Activated CD4-positive, alpha-beta memory T cell treated with anti-CD3 and anti-CD28 coated beads, Interleukin-2, amount 10 ng/mL, durations not matched to agents 7 days and 5 days (primary cell): ENCODE measurements around the gene STARD10. TPM values are rescaled to one million over a fixed set of nuclear protein-coding genes. Genes with fewer than 3 reads are reported as not detected.
A peak's percentile ranks its signal among the peaks of the same experiment; 100 is the strongest.

Experiments
- CTCF ChIA-PET: fragments of 350-600 bp; sonication (Branson Sonifier 250); formaldehyde crosslinking; loops from one replicate; lab custom pipeline; 2021; ENCODE audit warnings: antibody characterized with exemption, inconsistent platforms; lab: Charles Lee
- POLR2A ChIA-PET: fragments of 350-600 bp; sonication (Branson Sonifier 250); formaldehyde crosslinking; loops from one replicate; lab custom pipeline; 2021; ENCODE audit warnings: antibody characterized with exemption; lab: Charles Lee
- DNase-seq: peaks from one replicate; pipeline ENCODE4 v3.0.0-alpha.2; 2020
- H3K27ac Mint-ChIP-seq: one replicate; pipeline ENCODE4 v1.8.0; 2021; ENCODE audit warnings: mild to moderate bottlenecking, mixed read lengths
- H3K27me3 Mint-ChIP-seq: one replicate; pipeline ENCODE4 v1.8.0; 2021; ENCODE audit warnings: mixed read lengths
- H3K36me3 Mint-ChIP-seq: one replicate; pipeline ENCODE4 v1.8.0; 2021; ENCODE audit warnings: low read depth, mixed read lengths
- H3K4me1 Mint-ChIP-seq: one replicate; pipeline ENCODE4 v1.8.0; 2021; ENCODE audit warnings: mixed read lengths
- H3K4me3 Mint-ChIP-seq: one replicate; pipeline ENCODE4 v1.8.0; 2021; ENCODE audit warnings: mild to moderate bottlenecking, mixed read lengths
- H3K9me3 Mint-ChIP-seq: one replicate; pipeline ENCODE4 v1.8.0; 2021; ENCODE audit warnings: mixed read lengths
- total RNA-seq, 2 experiments: library from RNA; stranded (reverse); gene quantifications; one replicate each; pipeline ENCODE4 v1.2.3, GENCODE V29; 2021

Gene STARD10
- total RNA-seq, 2 experiments from 2014 or later: 11.3 to 11.6 TPM

- Mint-ChIP-seq H3K4me3 (peak within 1 kb of the TSS; percentile 85), H3K27ac (peak within 1 kb of the TSS; percentile 87), H3K4me1 (peaks cover 42% of the 10 kb centered on the region), H3K27me3 (no peaks in the 10 kb centered on the region), H3K36me3 (peaks cover 4% of the 10 kb centered on the region), H3K9me3 (no peaks in the 10 kb centered on the region)
- CTCF ChIA-PET: no interaction called here
- peak; percentile 84 for DNase-seq
- POLR2A ChIA-PET: interaction anchor here (1.0 to 1.4 kb wide), 3 partner anchors 16 to 61 kb away, joined by 3 to 8 read pairs (median 3); no protein-coding TSS in a partner anchor
These were observed 41.5 kb downstream of the STARD10 start, which contains the start of gene ARAP1 for GRCh38 chr11:72752088-72752914. TSS of gene ARAP1 (minus strand) at chr11:72752408. CDS start at chr11:72727128, 25,280 bp downstream.

GRCh38 chr11:72751116-72752087, 42.4 kb downstream of the STARD10 start:
- POLR2A ChIA-PET: interaction anchor here (0.7 to 1.8 kb wide), 2 partner anchors 11 to 19 kb away, joined by 3 to 4 read pairs; no protein-coding TSS in a partner anchor

GRCh38 chr11:72750556-72751115, 43.2 kb downstream of the STARD10 start:
- peak overlapping the region; percentile 76 for H3K27ac Mint-ChIP-seq

More at GRCh38 chr11:72751116-72752087, 42.4 kb downstream of the STARD10 start:
- Mint-ChIP-seq H3K4me3 (peak overlapping the region; percentile 85), H3K27me3 (no peaks in the 10 kb centered on the region), H3K27ac (peak overlapping the region; percentile 76), H3K36me3 (peaks cover 4% of the 10 kb centered on the region), H3K4me1 (peaks cover 42% of the 10 kb centered on the region), H3K9me3 (no peaks in the 10 kb centered on the region)
- CTCF ChIA-PET: no interaction called here
- DNase-seq: no peak

GRCh38 chr11:72750086-72750485, 43.8 kb downstream of the STARD10 start:
- Mint-ChIP-seq H3K4me3 (no peak overlapping the region), H3K4me1 (peaks cover 42% of the 10 kb centered on the region), H3K27ac (no peak overlapping the region), H3K36me3 (peaks cover 4% of the 10 kb centered on the region), H3K9me3 (no peaks in the 10 kb centered on the region), H3K27me3 (no peaks in the 10 kb centered on the region)
- ChIA-PET CTCF (no interaction called here), POLR2A (interaction anchor here (1.8 kb wide), 1 partner anchor 18 kb away, joined by 3 read pairs; no protein-coding TSS in a partner anchor)
- DNase-seq: no peak

More at GRCh38 chr11:72750556-72751115, 43.2 kb downstream of the STARD10 start:
- H3K36me3 Mint-ChIP-seq: peaks cover 4% of the 10 kb centered on the region
- H3K9me3 Mint-ChIP-seq: no peaks in the 10 kb centered on the region
- no peak for DNase-seq
- ChIA-PET POLR2A (interaction anchor here (0.7 to 1.8 kb wide), 2 partner anchors 10 to 19 kb away, joined by 3 to 4 read pairs; no protein-coding TSS in a partner anchor), CTCF (no interaction called here)
- no peaks in the 10 kb centered on the region for H3K27me3 Mint-ChIP-seq
- H3K4me3 Mint-ChIP-seq: peak overlapping the region; percentile 85
- H3K4me1 Mint-ChIP-seq: peaks cover 42% of the 10 kb centered on the region

- POLR2A ChIA-PET: no interaction called here
- peaks cover 36% of the 10 kb centered on the region for H3K4me1 Mint-ChIP-seq
- H3K27ac Mint-ChIP-seq: no peak overlapping the region
These were observed 46.5 kb downstream of the STARD10 start for GRCh38 chr11:72747289-72747855.

GRCh38 chr11:72746821-72747220, 47.0 kb downstream of the STARD10 start:
- H3K27me3 Mint-ChIP-seq: no peaks in the 10 kb centered on the region
- H3K4me3 Mint-ChIP-seq: no peak overlapping the region
- POLR2A ChIA-PET: no interaction called here
- peaks cover 4% of the 10 kb centered on the region for H3K36me3 Mint-ChIP-seq
- H3K9me3 Mint-ChIP-seq: no peaks in the 10 kb centered on the region
- H3K27ac Mint-ChIP-seq: no peak overlapping the region
- CTCF ChIA-PET: interaction anchor here (1.3 kb wide), 1 partner anchor 15 kb away, joined by 4 read pairs; no protein-coding TSS in a partner anchor
- no peak for DNase-seq
- peaks cover 39% of the 10 kb centered on the region for H3K4me1 Mint-ChIP-seq

More at GRCh38 chr11:72747289-72747855, 46.5 kb downstream of the STARD10 start:
- H3K9me3 Mint-ChIP-seq: no peaks in the 10 kb centered on the region
- H3K4me3 Mint-ChIP-seq: no peak overlapping the region
- H3K27me3 Mint-ChIP-seq: no peaks in the 10 kb centered on the region
- peaks cover 4% of the 10 kb centered on the region for H3K36me3 Mint-ChIP-seq
- DNase-seq: no peak
- CTCF ChIA-PET: interaction anchor here (1.3 kb wide), 1 partner anchor 16 kb away, joined by 4 read pairs; no protein-coding TSS in a partner anchor

- Mint-ChIP-seq H3K9me3 (no peaks in the 10 kb centered on the region), H3K4me1 (peaks cover 42% of the 10 kb centered on the region), H3K4me3 (no peak overlapping the region), H3K36me3 (peaks cover 4% of the 10 kb centered on the region), H3K27me3 (no peaks in the 10 kb centered on the region), H3K27ac (no peak overlapping the region)
- ChIA-PET CTCF (interaction anchor here (1.3 kb wide), 1 partner anchor 14 kb away, joined by 4 read pairs; no protein-coding TSS in a partner anchor), POLR2A (no interaction called here)
- DNase-seq: no peak
These were observed 47.8 kb downstream of the STARD10 start for GRCh38 chr11:72745925-72746550.

- no peak for DNase-seq
- Mint-ChIP-seq H3K36me3 (peaks cover 4% of the 10 kb centered on the region), H3K4me1 (peaks cover 42% of the 10 kb centered on the region), H3K4me3 (no peak overlapping the region), H3K9me3 (no peaks in the 10 kb centered on the region), H3K27me3 (no peaks in the 10 kb centered on the region), H3K27ac (no peak overlapping the region)
- POLR2A ChIA-PET: no interaction called here
- CTCF ChIA-PET: no interaction called here
These were observed 48.3 kb downstream of the STARD10 start for GRCh38 chr11:72745511-72745910.

GRCh38 chr11:72744474-72744873, 49.4 kb downstream of the STARD10 start:
- no peaks in the 10 kb centered on the region for H3K27me3 Mint-ChIP-seq
- H3K4me3 Mint-ChIP-seq: no peak overlapping the region
- no peaks in the 10 kb centered on the region for H3K9me3 Mint-ChIP-seq
- no peak for DNase-seq
- H3K27ac Mint-ChIP-seq: no peak overlapping the region
- ChIA-PET POLR2A (interaction anchor here (1.2 kb wide), 1 partner anchor 9 kb away, joined by 3 read pairs; no protein-coding TSS in a partner anchor), CTCF (no interaction called here)
- H3K36me3 Mint-ChIP-seq: peaks cover 4% of the 10 kb centered on the region
- peaks cover 47% of the 10 kb centered on the region for H3K4me1 Mint-ChIP-seq

- H3K36me3 Mint-ChIP-seq: no peaks in the 10 kb centered on the region
- no peaks in the 10 kb centered on the region for H3K9me3 Mint-ChIP-seq
- peaks cover 47% of the 10 kb centered on the region for H3K4me1 Mint-ChIP-seq
- no peaks in the 10 kb centered on the region for H3K27me3 Mint-ChIP-seq
- H3K4me3 Mint-ChIP-seq: no peak overlapping the region
- CTCF ChIA-PET: no interaction called here
- no peak overlapping the region for H3K27ac Mint-ChIP-seq
- POLR2A ChIA-PET: interaction anchor here (1.2 kb wide), 1 partner anchor 8 kb away, joined by 3 read pairs; no protein-coding TSS in a partner anchor
- no peak for DNase-seq
These were observed 50.3 kb downstream of the STARD10 start for GRCh38 chr11:72743321-72744221.
